CD4-positive, alpha-beta T cell treated with Interleukin-15 for 4 hours (primary cell): ENCODE results near the gene CDH7.

ENCODE experiments used
- DNase-seq: peaks from one replicate; pipeline ENCODE4 v3.0.0-alpha.2; 2020; ENCODE audit warnings: low spot score

The CDH7 gene

GRCh38 chr18:65907281-65907680, 156.5 kb downstream of the CDH7 start:
- DNase-seq: no peak

DNA sequence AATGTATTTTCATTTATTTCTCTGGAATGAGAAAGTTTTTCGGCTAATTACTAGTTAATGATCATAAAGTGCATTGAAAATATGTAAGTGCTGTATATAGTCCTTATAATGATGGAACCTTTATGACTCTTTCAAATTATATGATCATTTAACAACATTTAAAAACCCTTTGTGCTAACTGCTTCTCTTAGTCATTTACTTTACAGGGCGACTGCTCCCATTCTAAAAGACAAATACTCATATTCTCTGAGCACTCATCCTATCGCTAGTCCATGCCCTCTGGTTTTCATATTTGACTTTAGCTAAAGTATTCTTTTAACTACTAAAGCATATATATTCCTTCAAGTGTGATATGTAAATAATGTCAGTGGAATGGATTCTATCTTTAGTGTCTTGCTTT, 168.2 kb downstream of the CDH7 start:
- DNase-seq: no peak

GRCh38 chr18:65919663-65920062, 168.9 kb downstream of the CDH7 start:
- DNase-seq: no peak

DNA sequence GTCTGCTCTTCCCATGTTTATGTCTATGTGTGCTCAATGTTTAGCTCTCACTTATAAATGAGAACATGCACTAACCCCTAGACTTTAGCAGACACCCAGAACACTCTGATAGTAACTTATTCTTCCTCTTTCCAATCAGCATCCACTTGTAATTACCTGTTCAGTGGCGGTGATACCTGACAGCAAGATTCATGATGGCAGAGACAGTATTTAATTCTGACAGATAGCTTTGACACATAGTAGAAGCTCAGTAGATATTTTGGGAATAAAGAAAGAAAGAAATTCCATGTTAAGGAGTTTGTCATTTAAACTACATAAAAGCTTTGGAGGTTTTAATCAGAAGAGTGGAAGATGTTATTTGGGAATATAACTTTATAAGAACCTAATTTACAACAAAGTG, 171.3 kb downstream of the CDH7 start:
- DNase-seq: no peak

DNA sequence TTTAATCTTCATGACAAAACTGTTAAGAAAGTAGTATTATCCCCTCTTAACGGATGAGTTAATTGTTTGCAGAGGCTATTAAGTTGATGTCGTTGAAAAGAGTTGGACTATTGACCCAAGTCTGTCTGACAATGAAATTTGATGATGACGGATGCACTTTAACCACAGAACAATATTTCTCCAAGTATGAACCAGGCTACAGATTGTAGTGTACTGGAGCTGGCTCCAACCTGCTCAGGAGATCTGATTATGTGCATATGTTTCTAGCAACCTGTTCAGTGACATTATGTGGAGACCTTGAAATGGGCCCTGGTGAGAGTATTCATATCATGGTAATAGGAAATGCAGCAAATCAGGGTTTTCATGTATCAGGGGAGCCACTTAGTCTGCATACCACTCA, 174.1 kb downstream of the CDH7 start:
- no peak for DNase-seq

- no peak for DNase-seq
These were observed 184.1 kb downstream of the CDH7 start for GRCh38 chr18:65934874-65935273.

DNA sequence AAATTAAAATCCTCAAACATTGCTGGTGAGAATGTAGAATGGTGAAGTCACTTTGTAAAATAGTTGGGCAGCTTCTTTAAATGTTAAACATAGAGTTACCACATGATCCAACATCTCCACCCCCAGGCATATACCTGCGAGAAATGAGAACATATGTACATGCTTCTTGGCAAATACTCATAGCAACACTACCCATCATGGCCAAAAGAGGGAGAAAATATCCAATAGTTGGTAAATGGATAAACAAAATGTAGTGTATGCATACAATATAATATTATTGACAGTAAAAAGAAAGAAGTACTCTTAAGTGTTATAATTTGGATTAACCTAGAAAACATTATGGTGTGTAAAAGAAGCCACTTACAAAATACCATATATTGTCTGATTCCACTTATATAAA, 185.9 kb downstream of the CDH7 start:
- DNase-seq: no peak

- no peak for DNase-seq
These were observed 186.4 kb downstream of the CDH7 start for GRCh38 chr18:65937180-65937579.

- DNase-seq: no peak
These were observed 188.0 kb downstream of the CDH7 start for GRCh38 chr18:65938592-65939372.
